RKO (cell line): ENCODE measurements around the gene LUZP1.

Source experiments
- DNase-seq: peaks from one replicate; pipeline ENCODE4 v3.0.0-alpha.2; 2016; ENCODE audit warnings: low spot score

The LUZP1 gene

DNA sequence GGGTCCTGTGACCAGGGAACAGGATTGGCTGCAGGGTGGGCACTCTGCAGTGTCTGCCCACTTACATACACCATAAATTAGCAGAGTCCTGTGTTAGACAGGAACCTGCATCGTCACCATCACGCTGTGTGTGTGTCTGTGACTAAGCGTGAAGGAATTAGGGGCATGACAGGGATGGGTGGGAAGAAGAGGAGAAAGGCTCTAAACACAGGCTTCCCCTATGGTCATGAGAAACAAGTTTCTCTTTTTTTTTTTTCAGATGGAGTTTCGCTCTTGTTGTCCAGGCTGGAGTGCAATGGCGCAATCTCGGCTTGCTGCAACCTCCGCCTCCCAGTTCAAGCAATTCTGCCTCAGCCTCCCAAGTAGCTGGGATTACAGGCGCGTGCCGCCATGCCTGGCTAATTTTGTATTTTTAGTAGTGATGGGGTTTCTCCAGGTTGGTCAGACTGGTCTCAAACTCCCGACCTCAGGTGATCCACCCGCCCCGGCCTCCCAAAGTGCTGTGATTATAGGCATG is 20.3 kb upstream of the LUZP1 start:
- DNase-seq: peak; percentile 62

DNA sequence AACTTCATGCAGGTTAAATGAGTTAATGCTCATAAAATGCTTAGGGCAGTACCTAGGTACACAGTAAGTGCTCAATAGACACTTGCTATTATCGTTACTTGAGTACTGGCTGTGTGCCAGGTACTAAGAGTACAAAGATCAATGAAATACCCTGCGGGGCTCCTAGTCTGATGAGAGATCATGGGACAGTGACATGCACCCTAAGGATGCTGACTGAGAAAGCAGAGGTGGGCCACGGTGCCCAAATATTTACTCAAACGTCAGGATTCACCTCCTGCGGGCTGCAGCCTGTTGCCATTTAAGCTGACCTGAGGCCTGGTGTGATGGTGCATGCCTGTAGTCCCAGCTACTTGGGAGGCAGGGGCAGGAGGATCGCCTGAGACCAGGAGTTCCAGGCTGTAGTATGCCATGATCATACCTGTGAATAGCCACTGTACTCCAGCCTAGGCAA is 19.8 kb upstream of the LUZP1 start:
- no peak for DNase-seq

DNA sequence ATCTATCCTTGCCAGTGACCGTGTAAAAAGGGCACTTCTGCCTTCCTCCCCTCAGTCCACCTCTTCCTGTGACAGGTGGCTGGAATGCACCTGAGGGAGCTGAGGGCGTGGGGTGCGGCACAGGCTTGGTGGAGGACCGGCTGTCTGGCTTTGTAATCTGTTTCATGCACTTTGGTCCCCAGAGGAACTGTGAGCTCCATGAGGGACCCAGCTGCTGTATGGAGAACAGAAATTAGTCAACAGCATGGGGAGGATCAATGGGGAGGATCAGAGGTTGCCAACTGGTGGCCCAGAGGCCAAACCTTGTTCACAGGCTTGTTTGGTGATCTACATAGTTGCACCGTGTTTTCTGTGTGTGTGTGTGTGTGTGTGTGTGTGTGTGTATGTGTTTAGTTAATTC is 19.0 kb upstream of the LUZP1 start:
- no peak for DNase-seq

DNA sequence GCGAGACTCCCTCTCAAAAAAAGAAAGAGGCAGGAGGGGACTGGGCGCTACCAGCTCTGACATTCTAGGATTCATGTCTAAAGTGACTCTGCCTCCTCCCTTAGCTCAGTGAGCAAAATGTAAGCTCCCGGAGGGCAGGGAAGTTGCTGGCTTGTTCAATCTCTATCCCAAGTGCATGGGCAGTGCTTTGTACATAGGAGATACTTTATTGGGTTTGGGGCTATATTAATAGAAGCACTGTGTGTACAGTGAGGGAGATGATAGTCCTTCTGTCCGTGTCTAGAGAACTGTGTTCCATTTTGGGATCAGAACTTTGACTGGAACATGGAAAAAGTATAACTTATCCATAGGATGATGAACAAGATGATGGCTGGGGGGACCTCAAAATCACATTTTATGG is 16.7 kb upstream of the LUZP1 start:
- DNase-seq: no peak

DNA sequence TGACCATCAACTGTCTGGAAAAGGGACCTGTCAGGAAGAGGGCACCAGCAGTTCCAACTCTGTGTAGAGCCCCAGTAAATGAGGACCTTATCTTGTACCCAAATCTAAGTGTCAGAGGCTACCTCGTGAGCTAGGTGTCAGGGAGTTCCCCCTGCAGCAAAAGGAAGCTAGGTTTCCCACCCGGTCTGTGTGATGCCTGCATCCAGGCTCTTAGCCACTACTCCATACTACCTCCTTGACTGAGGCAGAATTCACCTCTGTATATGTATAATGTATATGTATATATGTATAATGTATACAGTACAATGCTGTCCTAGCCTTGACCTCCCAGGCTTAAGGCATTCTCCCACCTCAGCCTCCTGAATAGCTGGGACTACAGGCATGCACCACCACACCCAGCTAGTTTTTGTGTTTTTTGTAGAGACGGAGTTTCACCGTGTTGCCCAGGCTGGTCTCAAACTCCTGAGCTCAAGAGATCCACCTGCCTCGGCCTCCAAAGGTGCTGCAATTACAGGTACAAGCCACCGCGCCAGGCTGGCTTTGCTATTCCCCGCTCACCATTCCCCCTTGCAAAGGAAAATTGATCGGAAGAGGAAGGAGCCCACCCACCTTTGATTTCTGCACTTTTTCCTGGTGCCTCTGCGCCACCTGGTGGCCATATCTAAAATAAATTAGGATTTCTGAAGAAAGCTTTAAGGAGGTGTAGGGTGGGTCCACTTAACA is 15.7 kb upstream of the LUZP1 start:
- DNase-seq: peak; percentile 60

DNA sequence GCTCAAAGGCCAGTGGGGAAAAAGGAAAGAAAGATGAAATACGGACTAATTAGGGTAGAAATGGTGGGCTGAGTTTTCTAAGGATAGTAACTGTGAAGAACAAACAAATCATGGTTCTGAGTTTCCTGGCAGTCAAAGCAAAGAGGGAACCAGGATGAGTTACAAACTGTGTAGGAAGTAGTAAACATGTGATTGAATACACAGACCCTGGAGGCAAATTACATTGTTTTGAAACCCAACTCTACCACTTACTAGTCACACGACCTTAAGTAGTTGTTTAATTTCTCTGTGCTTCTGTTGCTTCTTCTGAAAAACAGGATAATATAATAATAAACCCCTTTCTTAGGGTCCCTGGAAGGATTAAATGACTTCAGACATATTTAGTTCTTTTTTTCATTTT is 11.2 kb upstream of the LUZP1 start:
- DNase-seq: no peak

DNA sequence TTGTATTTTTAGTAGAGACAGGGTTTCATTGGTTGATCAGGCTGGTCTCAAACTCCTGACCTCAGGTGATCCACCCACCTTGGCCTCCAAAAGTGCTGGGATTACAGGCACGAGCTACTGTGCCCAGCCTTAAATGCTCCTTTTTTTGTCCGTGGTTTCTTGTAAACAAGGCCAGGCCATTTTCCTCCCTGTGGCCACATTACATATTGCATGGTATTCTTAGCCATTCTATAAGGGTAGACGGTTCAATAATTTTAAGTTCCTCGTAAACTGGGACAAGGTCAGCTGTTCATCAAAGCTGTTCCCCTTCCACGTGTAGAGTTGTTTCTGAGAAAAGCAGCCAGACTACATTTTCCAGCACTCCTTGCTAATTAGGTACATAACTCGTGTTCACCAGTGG is 10.3 kb upstream of the LUZP1 start:
- peak; percentile 26 for DNase-seq

DNA sequence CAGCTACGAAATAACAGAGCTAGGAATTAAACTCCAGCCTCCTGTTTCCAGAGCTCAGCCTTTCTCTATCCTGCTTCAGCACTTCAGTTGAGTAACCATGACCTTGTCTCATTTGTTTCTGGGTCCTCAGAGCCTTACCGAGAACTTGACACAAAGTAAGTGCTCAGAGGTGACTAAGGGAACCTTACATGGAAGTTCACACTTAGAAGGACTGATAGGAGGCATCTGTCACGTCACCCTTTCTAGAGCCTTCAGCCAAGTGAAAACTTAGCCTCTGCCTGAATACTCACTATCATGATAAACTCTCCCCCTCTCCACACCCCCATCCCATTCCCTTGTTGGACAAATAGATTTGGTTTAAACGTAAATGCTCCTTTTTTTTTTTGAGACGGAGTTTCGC is 9.8 kb upstream of the LUZP1 start:
- peak; percentile 18 for DNase-seq

DNA sequence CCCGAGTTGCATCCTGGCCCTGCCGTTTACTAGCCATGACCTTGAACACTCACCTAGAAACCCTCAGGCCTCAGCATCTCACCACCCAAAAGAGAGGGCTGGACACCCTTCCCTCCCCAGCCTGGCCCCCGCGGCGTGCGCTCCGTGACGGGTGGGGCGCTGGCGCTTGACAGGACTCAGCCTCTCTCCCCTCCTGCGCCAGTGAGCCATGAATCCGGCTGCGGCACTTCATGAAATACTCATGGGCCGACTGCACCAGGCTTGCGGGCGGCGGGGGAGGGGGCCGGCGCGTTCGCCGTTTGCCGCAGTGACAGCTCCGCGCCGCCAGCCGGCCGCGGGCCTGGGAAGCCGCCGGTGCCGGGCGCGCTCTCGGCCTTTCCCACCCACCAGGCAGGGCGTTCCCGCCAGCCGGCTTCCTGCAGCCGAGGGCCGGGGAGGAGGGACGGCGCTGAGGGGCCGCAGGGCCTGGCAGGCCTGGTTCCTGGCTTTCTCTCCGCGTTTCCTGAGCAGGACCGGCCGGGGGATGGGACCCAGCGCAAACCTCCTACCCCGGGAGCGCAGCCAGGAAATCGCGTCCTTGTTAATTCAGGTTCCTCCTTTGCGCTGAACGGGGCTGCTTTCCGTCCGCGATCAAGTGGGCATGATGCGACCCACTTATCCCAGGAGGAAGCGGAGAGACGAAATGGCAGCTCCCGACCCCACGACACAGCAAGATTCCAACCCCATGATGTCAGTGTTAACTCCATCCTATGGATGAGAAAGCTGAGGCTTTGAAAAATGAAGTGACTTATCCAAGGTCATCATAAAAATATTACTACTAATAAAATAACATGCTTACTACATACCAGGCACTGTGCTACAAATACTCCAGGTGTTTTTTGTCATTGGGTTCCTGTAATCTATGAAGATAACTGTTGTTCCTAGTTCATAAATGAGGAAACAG is 9.1 kb upstream of the LUZP1 start:
- DNase-seq: peak; percentile 55

DNA sequence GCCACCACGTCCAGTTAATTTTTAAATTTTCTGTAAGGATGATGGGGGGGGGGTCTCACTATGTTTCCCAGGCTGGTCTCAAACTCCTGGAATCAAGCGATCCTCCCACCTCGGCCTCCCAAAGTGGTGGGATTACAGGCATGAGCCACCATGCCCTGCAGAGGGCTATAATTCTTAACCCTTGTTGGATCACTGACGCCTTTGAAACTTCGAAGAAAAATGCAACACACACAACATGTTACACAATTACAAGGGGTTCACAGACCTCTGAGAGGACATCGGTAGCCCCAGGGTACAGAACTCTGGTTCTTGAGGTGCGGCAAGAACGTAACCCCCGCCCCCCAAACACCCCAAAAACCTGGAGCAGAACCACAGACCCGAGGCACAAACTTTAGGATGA is 8.4 kb upstream of the LUZP1 start:
- DNase-seq: no peak

DNA sequence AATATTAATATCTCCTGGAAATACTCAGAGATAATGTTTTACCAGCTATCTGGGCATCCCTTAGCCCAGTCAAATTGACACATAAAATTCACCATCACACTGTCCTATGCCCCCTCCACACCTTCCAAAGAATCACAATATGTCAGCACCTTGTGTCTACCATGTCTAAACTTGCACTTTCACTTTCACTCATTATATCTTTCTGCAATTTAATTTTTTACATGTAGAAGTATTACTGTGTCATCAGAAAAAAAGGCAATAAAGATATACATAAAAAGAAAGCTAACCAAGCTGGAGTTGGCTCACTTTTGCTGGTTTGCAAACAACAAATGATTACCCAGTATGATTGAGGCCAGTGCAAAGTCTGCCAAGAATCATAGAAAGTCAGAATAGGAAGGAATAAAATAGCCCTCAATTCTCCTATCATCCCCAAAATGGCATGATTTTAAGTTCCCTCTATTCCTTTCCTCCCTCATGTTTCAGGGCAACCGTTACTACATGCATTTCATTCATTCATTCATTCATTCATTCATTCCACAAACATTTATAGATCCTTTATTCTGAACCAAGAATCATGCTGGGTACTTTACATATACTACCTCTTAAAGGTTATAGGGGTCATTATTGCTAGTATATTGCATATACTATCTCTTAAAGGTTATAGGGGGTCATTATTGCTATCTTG is 5.9 kb upstream of the LUZP1 start:
- no peak for DNase-seq

DNA sequence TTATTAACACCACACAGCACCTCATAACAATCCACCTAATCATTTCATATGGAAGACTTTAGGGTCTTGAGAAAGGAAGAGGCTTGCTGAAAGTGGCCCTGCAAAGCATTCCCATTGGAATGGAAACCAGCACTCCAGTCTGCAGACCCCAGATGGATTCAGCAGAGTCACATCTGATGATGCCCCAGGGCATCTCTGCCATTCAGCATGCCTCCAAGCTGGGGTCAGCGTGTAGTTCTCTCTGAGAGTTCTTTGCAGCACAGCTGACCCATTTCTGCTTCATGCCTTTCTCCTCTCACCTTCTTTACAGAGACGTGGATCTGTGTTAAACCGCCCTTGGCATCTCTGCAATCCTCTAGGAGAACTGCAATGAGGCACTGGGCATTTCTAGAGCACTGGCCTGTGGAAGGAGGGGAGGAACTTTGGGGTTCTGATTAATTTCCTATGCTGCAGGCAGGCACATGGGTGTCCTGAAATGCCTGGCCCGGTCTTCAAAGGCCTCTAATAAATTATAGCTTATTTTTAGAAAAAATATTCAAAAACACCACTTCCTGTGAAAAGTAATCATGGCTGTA is 2.6 kb upstream of the LUZP1 start:
- no peak for DNase-seq

DNA sequence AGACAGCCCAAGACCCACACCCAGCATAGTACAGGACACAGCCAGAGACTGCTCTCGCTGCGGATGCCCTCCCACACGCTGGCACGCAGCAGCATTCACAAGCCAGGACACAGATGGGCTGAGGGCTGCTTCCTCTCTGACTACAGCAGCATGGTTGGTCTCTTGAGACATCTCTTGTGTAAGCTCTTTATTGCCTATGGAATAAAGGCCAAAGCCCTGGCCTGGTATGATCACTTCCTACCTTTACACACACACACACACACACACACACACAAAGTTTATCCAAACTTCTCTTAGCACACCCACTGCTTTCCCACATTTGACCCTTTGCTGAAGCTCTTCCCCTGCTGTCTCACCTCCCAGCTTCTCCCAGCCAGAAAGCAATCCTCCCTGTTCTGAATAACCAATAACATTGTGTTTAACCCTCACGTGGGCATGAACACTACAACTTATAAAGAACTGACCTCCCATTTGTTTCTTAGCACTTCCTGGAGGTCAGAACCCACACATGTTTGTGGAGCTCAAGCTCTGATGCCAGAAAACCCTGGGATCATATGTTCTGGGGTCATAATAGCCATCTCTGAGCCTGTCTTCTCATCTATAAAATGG is 1.2 kb upstream of the LUZP1 start:
- DNase-seq: no peak

DNA sequence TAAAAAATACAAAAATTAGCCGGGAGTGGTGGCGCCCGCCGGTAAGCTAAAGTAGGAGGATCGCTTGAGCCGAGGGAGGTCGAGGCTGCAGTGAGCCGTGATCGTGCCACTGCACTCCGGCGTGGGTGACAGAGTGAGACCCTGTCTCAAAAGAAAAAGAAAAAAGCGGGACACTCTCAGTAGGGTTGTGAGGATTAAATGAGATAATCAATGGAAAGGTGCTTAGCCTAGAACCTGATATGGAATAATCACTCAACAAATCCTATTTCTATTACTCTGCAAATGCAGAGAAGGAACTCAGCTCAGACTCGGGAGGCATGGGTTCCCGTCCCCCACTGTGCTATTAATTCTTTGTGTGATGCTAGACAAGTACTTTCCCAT is 529 bp upstream of the LUZP1 start:
- DNase-seq: no peak

DNA sequence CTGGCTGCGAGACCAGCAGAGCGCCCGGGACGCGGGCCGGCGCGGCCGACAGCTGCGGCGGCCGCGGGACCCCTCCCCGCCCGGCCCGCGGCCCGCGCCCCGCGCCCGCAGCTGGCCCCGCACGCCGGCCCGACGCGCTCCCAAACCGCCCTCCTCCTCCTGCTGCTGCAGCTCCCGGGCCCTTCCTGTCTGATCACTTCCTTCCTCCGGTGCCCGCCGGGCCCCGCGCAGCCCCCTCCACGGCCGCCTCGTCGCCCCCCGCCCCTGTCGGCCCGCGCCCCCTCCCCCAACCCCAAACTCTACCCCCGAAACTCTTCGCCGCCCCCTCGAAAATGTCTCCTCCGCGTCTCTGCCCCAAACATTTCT is 594 bp downstream of the LUZP1 start:
- DNase-seq: peak; percentile 51

DNA sequence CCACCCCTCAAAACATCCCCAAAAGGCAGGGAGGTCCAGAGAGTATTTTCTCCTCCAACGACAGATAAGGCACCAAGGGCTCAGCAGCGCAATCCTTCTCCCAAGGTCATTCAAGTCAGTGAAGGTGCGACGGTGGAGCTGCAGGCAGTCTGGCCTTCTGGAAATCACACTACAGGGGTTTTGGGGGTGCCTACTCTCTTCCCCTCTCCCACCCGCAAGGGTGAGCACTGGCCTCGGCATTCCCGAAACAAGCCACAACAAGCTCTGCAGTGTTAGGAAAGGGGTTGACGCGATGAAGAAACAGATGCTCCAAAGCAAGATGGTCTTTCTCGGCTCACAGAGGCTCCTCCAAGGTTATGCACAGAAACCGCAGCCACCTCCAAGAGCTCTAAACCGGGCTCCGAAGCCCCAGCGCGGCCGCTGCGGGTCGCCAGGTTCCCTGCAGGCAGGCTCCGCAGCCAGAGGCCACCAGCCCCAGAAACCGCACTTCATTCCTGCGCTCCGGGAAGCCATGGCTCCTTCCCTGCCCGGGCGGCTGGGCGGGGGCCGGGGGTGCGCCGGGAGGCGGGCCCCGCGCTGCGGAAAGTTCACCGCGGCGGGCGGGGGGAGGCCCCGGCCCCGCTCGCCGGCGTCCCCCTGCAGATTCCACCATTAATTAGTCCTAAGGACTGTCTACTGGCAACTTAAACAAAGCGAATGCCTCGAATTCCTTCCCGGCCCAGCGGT is 1.1 kb downstream of the LUZP1 start:
- peak; percentile 40 for DNase-seq

DNA sequence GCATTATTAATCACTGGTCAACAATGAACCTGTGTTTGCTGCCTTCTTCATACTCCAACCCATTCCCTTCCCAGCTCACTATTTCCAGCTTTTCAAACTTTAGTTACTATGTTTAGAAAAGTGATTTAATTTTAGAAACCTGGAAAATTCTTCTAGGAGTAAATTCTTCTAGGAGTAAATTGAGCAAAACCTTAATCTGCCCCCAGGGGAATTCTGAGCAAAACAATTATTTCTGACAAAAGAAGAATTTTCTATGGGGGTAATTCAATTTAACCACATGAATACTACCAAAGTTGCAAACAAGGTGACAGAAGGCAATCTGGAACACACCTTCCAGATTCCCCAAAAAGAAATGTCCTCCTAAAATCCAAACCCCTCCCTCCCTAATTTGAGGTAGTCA is 1.8 kb downstream of the LUZP1 start:
- no peak for DNase-seq

DNA sequence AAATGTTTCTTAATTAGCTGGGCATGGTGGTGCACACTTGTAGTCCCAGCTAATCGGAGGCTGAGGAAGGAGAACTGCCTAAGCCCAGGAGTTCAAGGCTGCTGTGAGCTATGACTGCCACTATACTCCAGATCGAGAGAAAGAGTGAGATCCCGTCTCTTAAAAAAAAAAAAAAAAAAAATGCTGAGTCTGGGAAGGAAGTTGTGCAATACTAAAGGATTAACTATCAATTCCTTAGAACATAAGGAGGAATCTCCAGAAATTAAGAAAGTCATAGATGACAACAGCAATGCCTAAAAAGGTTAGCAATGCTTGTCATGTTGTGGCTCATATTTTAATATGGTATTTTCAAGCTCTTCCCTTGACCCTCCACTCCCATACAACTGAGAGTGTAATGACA is 5.3 kb downstream of the LUZP1 start:
- DNase-seq: no peak

DNA sequence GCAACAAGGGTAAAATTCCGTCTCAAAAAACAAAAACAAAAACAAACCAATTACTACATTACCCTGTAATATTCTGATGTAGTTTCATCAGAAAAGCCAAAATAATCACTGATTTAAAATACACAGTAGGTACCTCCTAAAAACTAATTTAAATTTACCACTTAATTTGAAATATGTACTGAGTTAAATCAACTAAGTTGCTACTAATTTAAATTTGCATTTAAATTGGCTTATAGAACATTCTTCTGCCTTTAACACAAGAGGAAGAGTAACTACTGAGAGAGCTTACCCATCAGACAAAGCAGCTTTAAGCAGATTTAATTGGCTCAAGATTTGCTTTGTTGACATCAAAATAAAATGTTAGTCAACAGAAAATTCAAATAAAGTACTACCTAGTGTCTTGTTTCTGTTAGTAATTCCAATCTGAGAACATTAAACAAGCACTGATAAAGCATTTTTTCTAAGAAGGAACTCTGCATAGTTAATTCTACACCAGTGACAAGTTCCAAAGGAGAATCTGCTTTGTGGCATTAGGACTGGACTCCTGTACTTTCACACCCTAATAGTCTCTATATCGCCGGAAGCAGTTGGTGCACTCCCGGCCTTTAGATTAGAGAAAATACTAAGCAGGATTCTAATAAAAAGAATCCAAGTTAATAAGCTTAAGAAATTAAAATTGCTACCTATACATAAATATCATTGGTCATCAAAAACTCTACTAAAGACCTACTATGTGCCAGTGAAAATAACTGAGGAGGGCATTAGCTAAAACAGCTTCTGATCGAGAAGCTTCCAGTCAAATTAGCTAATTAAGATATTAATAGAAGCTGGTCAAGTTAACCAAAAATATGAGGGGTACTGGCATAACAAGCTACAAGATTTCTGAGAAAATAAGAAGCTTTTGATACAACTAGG is 8.4 kb downstream of the LUZP1 start:
- DNase-seq: no peak

DNA sequence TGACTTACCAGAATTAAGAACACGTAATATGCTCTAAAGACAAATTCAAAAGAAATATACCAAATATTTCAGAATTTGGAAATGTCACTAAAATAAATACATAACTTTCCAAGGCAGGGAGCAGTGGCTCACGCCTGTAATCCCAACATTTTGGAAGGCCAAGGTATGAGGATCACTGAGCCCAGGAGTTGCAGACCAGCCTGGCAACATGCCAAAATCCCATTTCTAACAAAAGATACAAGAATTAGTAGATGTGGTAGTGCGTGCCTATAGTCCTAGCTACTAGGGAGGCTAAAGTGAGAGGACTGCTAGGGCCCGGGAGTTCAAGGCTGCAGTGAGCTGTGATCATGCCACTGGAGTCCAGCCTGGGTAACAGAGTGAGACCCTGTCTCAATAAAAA is 11.7 kb downstream of the LUZP1 start:
- no peak for DNase-seq
